Neuronal stem cell (in vitro differentiated cells): ENCODE results near the gene ADCY9.
A peak's percentile ranks its signal among the peaks of the same experiment; 100 is the strongest.

Source experiments
- DNase-seq: peaks from one replicate; pipeline ENCODE4 v3.0.0-alpha.2; 2013; ENCODE audit warnings: low spot score
- H2AFZ ChIP-seq: one replicate; pipeline ENCODE4 v1.6.1; 2013; ENCODE audit warnings: mild to moderate bottlenecking, low read length, inconsistent platforms
- H2AK5ac ChIP-seq: 2 replicates; pipeline ENCODE4 v1.6.1; 2013; ENCODE audit warnings: low read depth, mild to moderate bottlenecking, inconsistent platforms, low read length, moderate library complexity, mixed read lengths
- H2BK120ac ChIP-seq: 2 replicates; pipeline ENCODE4 v1.6.1; 2013; ENCODE audit warnings: low read depth, mild to moderate bottlenecking, inconsistent platforms, low read length, moderate library complexity, mixed read lengths
- H2BK12ac ChIP-seq: one replicate; pipeline ENCODE4 v1.6.1; 2013; ENCODE audit warnings: low read length, inconsistent platforms
- H2BK15ac ChIP-seq: 2 replicates; pipeline ENCODE4 v1.6.1; 2013; ENCODE audit warnings: mild to moderate bottlenecking, low read length, inconsistent platforms, mixed read lengths
- H2BK5ac ChIP-seq: one replicate; pipeline ENCODE4 v1.6.1; 2013; ENCODE audit warnings: inconsistent platforms, mild to moderate bottlenecking, low read length, moderate library complexity
- H3K14ac ChIP-seq: one replicate; pipeline ENCODE4 v1.6.1; 2013; ENCODE audit warnings: low read length, inconsistent platforms
- H3K18ac ChIP-seq: 2 replicates; pipeline ENCODE4 v1.6.1; 2013; ENCODE audit warnings: low read length, inconsistent platforms
- H3K23ac ChIP-seq: 2 replicates; pipeline ENCODE4 v1.6.1; 2013; ENCODE audit warnings: low read depth, mild to moderate bottlenecking, mixed read lengths, low read length, inconsistent platforms; ENCODE audit not compliant: poor library complexity
- H3K27ac ChIP-seq: replicated peaks from 3 replicates; pipeline ENCODE4 v1.5.1; 2013; ENCODE audit warnings: low read length, inconsistent platforms
- H3K27me3 ChIP-seq, 3 experiments: 2 replicates each; pipeline ENCODE4 v1.6.1; 2013; ENCODE audit warnings: low read length in 3 of 3, mild to moderate bottlenecking in 2 of 3, inconsistent platforms in 1 of 3, low read depth in 1 of 3, mixed read lengths in 1 of 3, moderate library complexity in 1 of 3; ENCODE audit not compliant: control insufficient read depth in 3 of 3, insufficient read depth in 3 of 3
- H3K36me3 ChIP-seq, 2 donors: replicated peaks in 1 of 2; 2 replicates each; pipeline ENCODE4 v1.6.1; 2013; ENCODE audit warnings: low read length in 2 of 2; ENCODE audit not compliant: control insufficient read depth in 2 of 2, insufficient read depth in 2 of 2
- H3K4ac ChIP-seq: 2 replicates; pipeline ENCODE4 v1.6.1; 2013; ENCODE audit warnings: inconsistent platforms, mild to moderate bottlenecking, low read length, moderate library complexity
- H3K4me1 ChIP-seq, 2 donors: 1 replicate in 1 of 2; 2 replicates in 1 of 2; pipeline ENCODE4 v1.6.1; 2013; ENCODE audit warnings: low read length in 2 of 2, low read depth in 1 of 2; ENCODE audit not compliant: control insufficient read depth in 2 of 2, insufficient read depth in 1 of 2
- H3K4me2 ChIP-seq: one replicate; pipeline ENCODE4 v1.6.1; 2013; ENCODE audit warnings: mild to moderate bottlenecking, low read length, inconsistent platforms; ENCODE audit not compliant: insufficient read depth, poor library complexity, severe bottlenecking
- H3K4me3 ChIP-seq, 2 donors: 2 replicates each; pipeline ENCODE4 v1.5.1; 2013; ENCODE audit warnings: low read length in 2 of 2, mild to moderate bottlenecking in 2 of 2, inconsistent platforms in 1 of 2, moderate library complexity in 1 of 2
- H3K79me1 ChIP-seq: one replicate; pipeline ENCODE4 v1.6.1; 2013; ENCODE audit warnings: low read depth, mild to moderate bottlenecking, inconsistent platforms, low read length, moderate library complexity
- H3K9ac ChIP-seq: one replicate; pipeline ENCODE4 v1.6.1; 2013; ENCODE audit warnings: mild to moderate bottlenecking, low read depth, low read length, inconsistent platforms; ENCODE audit not compliant: poor library complexity
- H3K9me3 ChIP-seq, 2 donors: replicated peaks in 1 of 2; 2 replicates each; pipeline versions ENCODE3 to v1.6.1; 2013; ENCODE audit warnings: low read length in 2 of 2, mild to moderate bottlenecking in 2 of 2, inconsistent platforms in 1 of 2, low read depth in 1 of 2, mixed read lengths in 1 of 2, moderate library complexity in 1 of 2; ENCODE audit not compliant: control insufficient read depth in 2 of 2, insufficient read depth in 1 of 2
- H4K8ac ChIP-seq: one replicate; pipeline ENCODE4 v1.6.1; 2013; ENCODE audit warnings: low read depth, mild to moderate bottlenecking, inconsistent platforms, low read length, moderate library complexity
- H4K91ac ChIP-seq: one replicate; pipeline ENCODE4 v1.6.1; 2013; ENCODE audit warnings: low read length, low read depth, mild to moderate bottlenecking, inconsistent platforms; ENCODE audit not compliant: poor library complexity
- whole genome bisulfite sequencing, 2 donors: extraction: QIAGEN DNeasy Blood & Tissue Kit; methylation state at CpG; one replicate each; pipeline ENCODE4 v1.1.7; 2013; ENCODE audit warnings: missing lambda C conversion rate in 2 of 2, mixed read lengths in 1 of 2; ENCODE audit not compliant: insufficient read length in 2 of 2, insufficient replicate concordance in 1 of 2; ENCODE audit errors: extremely low coverage in 2 of 2; 5-methylcytosine and 5-hydroxymethylcytosine counted together

The ADCY9 gene

GRCh38 chr16:4136229-4136813, 20.1 kb upstream of the ADCY9 start:
- Histone ChIP-seq H3K4me2 (no peak overlapping the region), H3K79me1 (no peaks in the 10 kb centered on the region), H4K91ac (no peak overlapping the region), H2AK5ac (no peak overlapping the region), H2BK15ac (no peak overlapping the region), H3K4ac (no peak overlapping the region), H3K9me3 (peaks cover 3 to 8% of the 10 kb centered on the region in 2 donors), H2BK120ac (no peak overlapping the region), H3K9ac (no peak overlapping the region), H3K4me3 (no peak overlapping the region), H4K8ac (no peak overlapping the region), H3K27ac (no peak overlapping the region), H3K14ac (no peak overlapping the region), H3K36me3 (no peaks in the 10 kb centered on the region), H2BK12ac (no peak overlapping the region), H3K23ac (no peak overlapping the region), H2AFZ (no peak overlapping the region), H3K18ac (no peak overlapping the region), H3K27me3 (peaks cover 0 to 9% (median 0%) of the 10 kb centered on the region in 3 experiments), H2BK5ac (no peak overlapping the region), H3K4me1 (peaks cover 7 to 8% of the 10 kb centered on the region in 2 donors)
- no peak for DNase-seq
- no CpG with 5 or more reads among the region's 9 CpGs for WGBS, 2 donors

DNA sequence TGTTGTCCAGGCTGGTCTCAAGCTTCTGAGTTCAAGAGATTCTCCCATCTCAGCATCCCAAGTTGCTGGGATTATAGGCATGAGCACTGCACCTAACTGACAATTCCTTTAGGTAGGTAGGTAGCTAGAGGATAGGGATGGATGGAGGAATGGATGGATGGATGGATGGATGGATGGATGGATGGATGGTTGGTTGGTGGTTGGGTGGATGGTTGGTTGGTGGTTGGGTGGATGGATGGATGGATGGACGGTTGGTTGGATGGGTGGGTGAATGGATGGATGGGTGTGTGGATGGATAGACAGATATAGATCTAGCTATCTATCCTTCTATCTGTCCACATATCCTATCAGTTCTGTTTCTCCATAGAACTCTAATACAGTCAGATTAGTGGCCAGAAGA, 19.3 kb upstream of the ADCY9 start:
- peaks cover 4 to 7% of the 10 kb centered on the region in 2 donors for H3K4me1 ChIP-seq
- no peak overlapping the region for H2BK12ac ChIP-seq
- H3K4me3 ChIP-seq = no peak overlapping the region
- no peak overlapping the region for H2AFZ ChIP-seq
- H3K4ac ChIP-seq = no peak overlapping the region
- no peak overlapping the region for H2BK15ac ChIP-seq
- H2BK5ac ChIP-seq = no peak overlapping the region
- peak overlapping the region; percentile 2 for H3K23ac ChIP-seq
- H4K91ac ChIP-seq = no peak overlapping the region
- H3K14ac ChIP-seq = no peak overlapping the region
- peaks cover 0 to 11% (median 0%) of the 10 kb centered on the region in 3 experiments for H3K27me3 ChIP-seq
- H3K36me3 ChIP-seq = no peaks in the 10 kb centered on the region
- WGBS, 2 donors = 100% methylated on average over 1 of the region's 1 CpG; no CpG with 5 or more reads in 1 of the 2 donors
- no peak overlapping the region for H4K8ac ChIP-seq
- H3K18ac ChIP-seq = no peak overlapping the region
- no peak for DNase-seq
- H2BK120ac ChIP-seq = no peak overlapping the region
- H3K9ac ChIP-seq = no peak overlapping the region
- no peak overlapping the region for H2AK5ac ChIP-seq
- H3K4me2 ChIP-seq = no peak overlapping the region
- no peak overlapping the region for H3K27ac ChIP-seq
- no peaks in the 10 kb centered on the region for H3K79me1 ChIP-seq
- H3K9me3 ChIP-seq = peaks cover 3 to 6% of the 10 kb centered on the region in 2 donors

DNA sequence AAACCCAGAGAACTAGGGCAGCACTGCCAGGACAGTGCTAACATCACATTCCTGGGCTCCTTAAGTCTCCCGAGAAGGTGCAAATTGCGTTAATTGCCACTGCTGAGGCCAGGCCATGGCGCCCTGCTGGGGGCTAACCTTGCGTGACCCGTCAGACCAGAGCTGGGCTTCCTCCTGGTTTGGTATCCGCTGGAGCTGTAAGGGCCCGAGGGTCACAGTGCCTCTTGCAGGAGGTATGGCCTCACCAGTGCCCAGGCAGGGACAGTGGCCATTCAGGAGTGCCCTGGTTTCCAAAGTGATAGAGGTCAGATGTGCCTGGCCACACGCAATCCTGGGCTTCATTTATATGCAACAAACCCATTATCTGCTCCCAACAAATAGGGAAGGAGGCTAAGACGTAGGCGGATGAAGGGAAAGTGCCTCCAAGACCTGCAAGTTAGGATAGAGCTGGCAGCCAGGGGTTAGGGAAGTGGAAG, 17.7 kb upstream of the ADCY9 start:
- no peak overlapping the region for H3K9ac ChIP-seq
- H3K27ac ChIP-seq = no peak overlapping the region
- H3K4me2 ChIP-seq = no peak overlapping the region
- no CpG with 5 or more reads among the region's 10 CpGs for WGBS, 2 donors
- H2BK5ac ChIP-seq = no peak overlapping the region
- H2BK12ac ChIP-seq = no peak overlapping the region
- no peaks in the 10 kb centered on the region for H3K9me3 ChIP-seq
- H3K4ac ChIP-seq = no peak overlapping the region
- no peak overlapping the region for H3K14ac ChIP-seq
- peak overlapping the region; percentile 0 for H2AFZ ChIP-seq
- no peak overlapping the region for H3K23ac ChIP-seq
- H3K4me1 ChIP-seq = peaks cover 0 to 7% of the 10 kb centered on the region in 2 donors
- peak overlapping the region; percentile 63 for H2AK5ac ChIP-seq
- H2BK15ac ChIP-seq = no peak overlapping the region
- peak overlapping the region; percentile 73 for H3K18ac ChIP-seq
- H3K79me1 ChIP-seq = no peaks in the 10 kb centered on the region
- no peak overlapping the region for H4K91ac ChIP-seq
- H3K36me3 ChIP-seq = no peaks in the 10 kb centered on the region
- peaks cover 0 to 11% (median 0%) of the 10 kb centered on the region in 3 experiments for H3K27me3 ChIP-seq
- H3K4me3 ChIP-seq = no peak overlapping the region
- H2BK120ac ChIP-seq = no peak overlapping the region
- H4K8ac ChIP-seq = no peak overlapping the region
- DNase-seq = no peak

DNA sequence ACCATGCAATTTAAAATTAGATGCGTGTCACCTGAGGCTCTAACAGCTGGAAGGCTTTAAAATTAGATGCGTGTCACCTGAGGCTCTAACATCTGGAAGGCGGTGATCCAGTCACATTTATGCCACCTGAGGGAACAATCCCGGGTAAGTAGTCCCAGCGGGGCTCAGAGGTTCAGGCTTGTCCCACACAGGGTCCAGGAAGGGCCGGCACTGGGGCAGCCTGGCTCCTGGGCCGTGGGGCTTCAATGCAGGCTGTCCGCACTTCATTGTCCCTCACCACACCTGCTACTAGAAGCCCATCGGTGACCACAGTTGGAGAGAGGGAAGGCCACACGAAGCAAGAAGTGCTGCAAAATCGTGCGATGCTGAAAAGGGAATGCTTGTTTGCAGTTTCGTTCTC, 15.4 kb upstream of the ADCY9 start:
- H3K9ac ChIP-seq = no peak overlapping the region
- H2BK12ac ChIP-seq = no peak overlapping the region
- H3K9me3 ChIP-seq = no peaks in the 10 kb centered on the region
- no peak overlapping the region for H3K4me3 ChIP-seq
- no peak overlapping the region for H3K14ac ChIP-seq
- no peak overlapping the region for H3K23ac ChIP-seq
- H2AK5ac ChIP-seq = no peak overlapping the region
- no peak overlapping the region for H3K18ac ChIP-seq
- peaks cover 0 to 11% (median 0%) of the 10 kb centered on the region in 3 experiments for H3K27me3 ChIP-seq
- H2AFZ ChIP-seq = no peak overlapping the region
- no peak overlapping the region for H4K91ac ChIP-seq
- H3K4ac ChIP-seq = no peak overlapping the region
- DNase-seq = no peak
- no peaks in the 10 kb centered on the region for H3K36me3 ChIP-seq
- H3K4me1 ChIP-seq = peaks cover 0 to 7% of the 10 kb centered on the region in 2 donors
- no peaks in the 10 kb centered on the region for H3K79me1 ChIP-seq
- H2BK120ac ChIP-seq = no peak overlapping the region
- H2BK5ac ChIP-seq = no peak overlapping the region
- no peak overlapping the region for H2BK15ac ChIP-seq
- H3K4me2 ChIP-seq = no peak overlapping the region
- H3K27ac ChIP-seq = no peak overlapping the region
- no CpG with 5 or more reads among the region's 13 CpGs for WGBS, 2 donors
- no peak overlapping the region for H4K8ac ChIP-seq
